Measurements from ENCODE around the gene ROR2.

DNA sequence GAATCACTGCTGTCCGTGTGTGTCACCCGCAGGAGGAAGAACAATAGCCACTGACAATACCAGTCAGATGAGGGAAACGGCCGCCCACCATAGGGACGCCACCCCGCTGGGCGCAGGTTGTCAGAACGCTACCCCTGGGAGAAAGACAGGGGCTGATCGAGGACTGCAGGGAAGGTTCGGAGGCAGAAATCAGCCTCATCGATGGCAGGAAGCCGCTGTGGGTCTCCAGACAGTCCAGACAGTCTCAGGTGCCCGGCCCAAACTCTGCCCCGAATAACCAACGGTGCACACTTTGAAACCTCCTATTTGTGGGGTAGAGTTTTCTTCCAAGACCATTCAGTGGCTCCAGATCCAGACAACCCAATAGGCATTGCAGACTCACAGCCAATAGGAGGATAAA, 181.5 kb downstream of the ROR2 start:
- no peak for TF ChIP-seq TRIM24 (CRISPR knock-in tag; IDR thresholded peaks at IDR 0.05)
- no peak for TF ChIP-seq HMGA1 (CRISPR knock-in tag; conservative IDR thresholded peaks at IDR 0.05)
- TF ChIP-seq MAZ (IDR thresholded peaks at IDR 0.05; ENCODE audit: borderline replicate concordance, low read depth, low read length), result no peak
- no peak for TF ChIP-seq MAZ (CRISPR knock-in tag; IDR thresholded peaks at IDR 0.05; ENCODE audit: low read depth)
- TF ChIP-seq ZC3H4 (CRISPR knock-in tag; IDR thresholded peaks at IDR 0.05; ENCODE audit: borderline replicate concordance), result no peak
- TF ChIP-seq, protein P1, sequence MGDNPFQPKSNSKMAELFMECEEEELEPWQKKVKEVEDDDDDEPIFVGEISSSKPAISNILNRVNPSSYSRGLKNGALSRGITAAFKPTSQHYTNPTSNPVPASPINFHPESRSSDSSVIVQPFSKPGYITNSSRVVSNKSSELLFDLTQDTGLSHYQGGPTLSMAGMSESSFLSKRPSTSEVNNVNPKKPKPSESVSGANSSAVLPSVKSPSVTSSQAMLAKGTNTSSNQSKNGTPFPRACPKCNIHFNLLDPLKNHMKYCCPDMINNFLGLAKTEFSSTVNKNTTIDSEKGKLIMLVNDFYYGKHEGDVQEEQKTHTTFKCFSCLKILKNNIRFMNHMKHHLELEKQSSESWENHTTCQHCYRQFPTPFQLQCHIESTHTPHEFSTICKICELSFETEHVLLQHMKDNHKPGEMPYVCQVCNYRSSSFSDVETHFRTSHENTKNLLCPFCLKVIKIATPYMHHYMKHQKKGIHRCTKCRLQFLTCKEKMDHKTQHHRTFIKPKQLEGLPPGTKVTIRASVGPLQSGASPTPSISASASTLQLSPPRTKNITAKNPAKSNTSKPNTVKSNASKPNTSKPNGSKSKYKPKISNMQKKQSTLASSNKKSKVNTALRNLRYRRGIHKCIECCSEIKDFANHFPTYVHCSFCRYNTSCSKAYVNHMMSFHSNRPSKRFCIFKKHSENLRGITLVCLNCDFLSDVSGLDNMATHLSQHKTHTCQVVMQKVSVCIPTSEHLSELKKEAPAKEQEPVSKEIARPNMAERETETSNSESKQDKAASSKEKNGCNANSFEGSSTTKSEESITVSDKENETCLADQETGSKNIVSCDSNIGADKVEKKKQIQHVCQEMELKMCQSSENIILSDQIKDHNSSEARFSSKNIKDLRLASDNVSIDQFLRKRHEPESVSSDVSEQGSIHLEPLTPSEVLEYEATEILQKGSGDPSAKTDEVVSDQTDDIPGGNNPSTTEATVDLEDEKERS (CRISPR knock-in tag; IDR thresholded peaks at IDR 0.05), result no peak
- no peak for TF ChIP-seq SRY (CRISPR knock-in tag; IDR thresholded peaks at IDR 0.05)
- no peak for TF ChIP-seq SP1 (IDR thresholded peaks at IDR 0.05)
- TF ChIP-seq SP1 (CRISPR knock-in tag; IDR thresholded peaks at IDR 0.05), result no peak
